ENCODE results near the gene ADARB2.

- TF ChIP-seq FOXK2 (IDR thresholded peaks at IDR 0.05) (no peak), ELF4 (IDR thresholded peaks at IDR 0.05) (no peak), ZNF384 (IDR thresholded peaks at IDR 0.05) (no peak), SP1 (IDR thresholded peaks at IDR 0.05) (no peak), SUZ12 (IDR thresholded peaks at IDR 0.05) (no peak), HDGF (IDR thresholded peaks at IDR 0.05; ENCODE audit: borderline replicate concordance) (no peak), FOXM1 (IDR thresholded peaks at IDR 0.05; ENCODE audit: borderline replicate concordance) (no peak), BHLHE40 (IDR thresholded peaks at IDR 0.05; ENCODE audit: borderline replicate concordance) (no peak)
Measured at GRCh38 chr10:1582739-1583138, 154.6 kb downstream of the ADARB2 start.

Data from HEK293T (cell line).